Measurements from ENCODE around the gene PCDHB2. TPM values are rescaled to one million over a fixed set of nuclear protein-coding genes. Genes with fewer than 3 reads are reported as not detected.
"Not testable (repeated sequence)": the region's sequence is repeated elsewhere in the genome, so short reads cannot be mapped to it uniquely, and the experiment has no call there.

Gene PCDHB2
- total RNA-seq, 2 experiments from 2014 or later: not detected

GRCh38 chr5:141102070-141102469 is 7.7 kb downstream of the PCDHB2 start:
- POLR2A ChIA-PET; H3K36me3 Mint-ChIP-seq (ENCODE audit: low read depth): not testable (repeated sequence)

DNA sequence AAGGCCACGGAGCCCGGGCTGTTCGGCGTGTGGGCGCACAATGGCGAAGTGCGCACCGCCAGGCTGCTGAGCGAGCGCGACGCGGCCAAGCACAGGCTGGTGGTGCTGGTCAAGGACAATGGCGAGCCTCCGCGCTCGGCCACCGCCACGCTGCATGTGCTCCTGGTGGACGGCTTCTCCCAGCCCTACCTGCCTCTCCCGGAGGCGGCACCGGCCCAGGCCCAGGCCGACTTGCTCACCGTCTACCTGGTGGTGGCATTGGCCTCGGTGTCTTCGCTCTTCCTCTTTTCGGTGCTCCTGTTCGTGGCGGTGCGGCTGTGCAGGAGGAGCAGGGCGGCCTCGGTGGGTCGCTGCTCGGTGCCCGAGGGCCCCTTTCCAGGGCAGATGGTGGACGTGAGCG is 8.1 kb downstream of the PCDHB2 start:
- H3K4me3 Mint-ChIP-seq; H3K4me1 Mint-ChIP-seq; ATAC-seq; H3K36me3 Mint-ChIP-seq (ENCODE audit: low read depth); H3K27ac Mint-ChIP-seq; POLR2A ChIA-PET; CTCF ChIA-PET; DNase-seq: not testable (repeated sequence)
- H3K9me3 Mint-ChIP-seq (ENCODE audit: low read depth): peaks cover 18% of the 10 kb centered on the region
- peaks cover 35% of the 10 kb centered on the region for H3K27me3 Mint-ChIP-seq
- intact Hi-C loops (cut with DNase I, micrococcal nuclease): loop anchor here in 1 of 2 experiments (10.0 kb wide), 1 partner anchor 242 kb away; the partner anchor contains the start of gene PCDHGA3

More at GRCh38 chr5:141102070-141102469, 7.7 kb downstream of the PCDHB2 start:
- ATAC-seq, DNase-seq, CTCF ChIA-PET, H3K4me1 Mint-ChIP-seq, H3K4me3 Mint-ChIP-seq, H3K27ac Mint-ChIP-seq: not testable (repeated sequence)
- Mint-ChIP-seq H3K9me3 (ENCODE audit: low read depth) (peaks cover 18% of the 10 kb centered on the region), H3K27me3 (peaks cover 33% of the 10 kb centered on the region)
- intact Hi-C loops (cut with DNase I, micrococcal nuclease): loop anchor here in 1 of 2 experiments (10.0 kb wide), 1 partner anchor 243 kb away; the partner anchor contains the start of gene PCDHGA3

DNA sequence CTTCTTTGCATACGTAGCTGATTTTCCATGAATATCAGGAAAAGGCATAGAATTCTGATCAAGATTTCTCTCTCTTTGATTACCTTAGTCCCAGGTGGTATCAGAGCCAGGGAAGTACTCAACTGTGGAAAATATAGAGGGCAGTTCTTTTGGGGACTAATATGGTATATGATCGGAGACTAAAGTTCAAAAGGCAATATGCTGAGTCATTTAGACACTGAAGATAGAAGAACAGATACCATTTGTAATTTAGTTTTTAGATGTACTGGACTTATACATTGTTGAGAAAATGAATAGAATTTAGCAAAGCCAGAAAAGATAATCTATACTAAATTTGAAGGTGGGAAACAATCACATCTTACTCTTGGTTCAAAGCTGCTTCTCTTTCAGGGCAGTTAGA is 10.9 kb downstream of the PCDHB2 start:
- Mint-ChIP-seq H3K4me1 (no peaks in the 10 kb centered on the region), H3K27ac (no peak overlapping the region), H3K9me3 (ENCODE audit: low read depth) (peaks cover 10% of the 10 kb centered on the region), H3K27me3 (peaks cover 22% of the 10 kb centered on the region), H3K4me3 (no peak overlapping the region), H3K36me3 (ENCODE audit: low read depth) (peaks cover 7% of the 10 kb centered on the region)
- intact Hi-C loops (cut with DNase I, micrococcal nuclease): loop anchor here in 1 of 2 experiments (10.0 kb wide), 1 partner anchor 239 kb away; the partner anchor contains the start of gene PCDHGA3
- ChIA-PET CTCF (no interaction called here), POLR2A (no interaction called here)
- ATAC-seq (no peak), DNase-seq (no peak)

DNA sequence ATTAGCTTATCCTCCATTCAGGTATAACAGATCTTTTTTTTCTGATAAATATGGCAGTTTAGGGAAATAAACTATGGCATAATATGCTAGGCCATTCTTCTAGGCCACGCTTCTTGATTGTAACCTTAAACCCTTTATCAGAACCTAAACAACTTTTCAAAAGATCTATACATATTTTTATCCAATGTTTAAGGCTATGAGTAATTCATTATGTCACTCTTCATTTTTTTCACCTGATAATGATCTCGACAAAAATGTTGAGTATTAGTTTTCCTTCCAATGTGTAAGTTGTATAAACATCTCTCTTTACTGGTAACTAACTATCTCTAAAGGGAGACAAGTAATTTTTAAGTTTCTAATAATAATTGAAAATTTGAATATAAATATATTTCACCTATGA is 24.8 kb downstream of the PCDHB2 start:
- H3K4me1 Mint-ChIP-seq: no peaks in the 10 kb centered on the region

GRCh38 chr5:141121563-141121962 is 27.1 kb downstream of the PCDHB2 start, which contains the start of gene PCDHB4:
TSS of gene PCDHB4 (plus strand) at chr5:141121818. CDS start at chr5:141121999, 181 bp downstream.
- no peak within 1 kb of the TSS for H3K4me3 Mint-ChIP-seq
- ATAC-seq: no peak
- no peaks in the 10 kb centered on the region for H3K4me1 Mint-ChIP-seq
- H3K27me3 Mint-ChIP-seq: peaks cover 21% of the 10 kb centered on the region
- H3K9me3 Mint-ChIP-seq (ENCODE audit: low read depth): peaks cover 3% of the 10 kb centered on the region
- ChIA-PET CTCF (interaction anchor here (1.2 kb wide), 1 partner anchor 13 kb away, joined by 4 read pairs; the partner anchor contains the start of gene PCDHB5), POLR2A (no interaction called here)
- no peak within 1 kb of the TSS for H3K27ac Mint-ChIP-seq
- intact Hi-C loops (cut with DNase I, micrococcal nuclease): no loop called here
- no peaks in the 10 kb centered on the region for H3K36me3 Mint-ChIP-seq (ENCODE audit: low read depth)
- DNase-seq: peak; percentile 51

More for the DNA sequence above, 24.8 kb downstream of the PCDHB2 start:
- Mint-ChIP-seq H3K36me3 (ENCODE audit: low read depth) (no peaks in the 10 kb centered on the region), H3K4me3 (no peak overlapping the region), H3K27me3 (peaks cover 21% of the 10 kb centered on the region), H3K27ac (no peak overlapping the region), H3K9me3 (ENCODE audit: low read depth) (peaks cover 19% of the 10 kb centered on the region)
- no peak for ATAC-seq
- DNase-seq: no peak
- POLR2A ChIA-PET: no interaction called here
- intact Hi-C loops (cut with DNase I, micrococcal nuclease): no loop called here
- CTCF ChIA-PET: no interaction called here

- peaks cover 22% of the 10 kb centered on the region for H3K27me3 Mint-ChIP-seq
- H3K4me1 Mint-ChIP-seq: no peaks in the 10 kb centered on the region
- POLR2A ChIA-PET: no interaction called here
- CTCF ChIA-PET: interaction anchor here (0.6 to 1.2 kb wide), 3 partner anchors 13 to 401 kb away, joined by 3 to 5 read pairs (median 4); partner anchors contain the start of gene PCDHB5
- H3K9me3 Mint-ChIP-seq (ENCODE audit: low read depth): no peaks in the 10 kb centered on the region
- DNase-seq (no peak), ATAC-seq (no peak)
- intact Hi-C loops (cut with DNase I, micrococcal nuclease): no loop called here
- no peak overlapping the region for H3K27ac Mint-ChIP-seq
- no peak overlapping the region for H3K4me3 Mint-ChIP-seq
- H3K36me3 Mint-ChIP-seq (ENCODE audit: low read depth): no peaks in the 10 kb centered on the region
Measured at GRCh38 chr5:141121985-141122384, 27.6 kb downstream of the PCDHB2 start.

DNA sequence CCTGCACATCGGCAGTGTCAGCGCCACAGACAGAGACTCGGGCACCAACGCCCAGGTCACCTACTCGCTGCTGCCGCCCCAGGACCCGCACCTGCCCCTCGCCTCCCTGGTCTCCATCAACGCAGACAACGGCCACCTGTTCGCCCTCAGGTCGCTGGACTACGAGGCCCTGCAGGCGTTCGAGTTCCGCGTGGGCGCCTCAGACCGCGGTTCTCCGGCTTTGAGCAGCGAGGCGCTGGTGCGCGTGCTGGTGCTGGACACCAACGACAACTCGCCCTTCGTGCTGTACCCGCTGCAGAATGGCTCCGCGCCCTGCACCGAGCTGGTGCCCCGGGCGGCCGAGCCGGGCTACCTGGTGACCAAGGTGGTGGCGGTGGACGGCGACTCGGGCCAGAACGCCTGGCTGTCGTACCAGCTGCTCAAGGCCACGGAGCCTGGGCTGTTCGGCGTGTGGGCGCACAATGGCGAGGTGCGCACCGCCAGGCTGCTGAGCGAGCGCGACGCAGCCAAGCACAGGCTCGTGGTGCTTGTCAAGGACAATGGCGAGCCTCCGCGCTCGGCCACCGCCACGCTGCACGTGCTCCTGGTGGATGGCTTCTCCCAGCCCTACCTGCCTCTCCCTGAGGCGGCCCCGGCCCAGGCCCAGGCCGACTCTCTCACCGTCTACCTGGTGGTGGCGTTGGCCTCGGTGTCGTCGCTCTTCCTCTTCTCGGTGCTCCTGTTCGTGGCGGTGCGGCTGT is 29.2 kb downstream of the PCDHB2 start:
- CTCF ChIA-PET; H3K4me3 Mint-ChIP-seq; DNase-seq; H3K9me3 Mint-ChIP-seq (ENCODE audit: low read depth); H3K36me3 Mint-ChIP-seq (ENCODE audit: low read depth); H3K4me1 Mint-ChIP-seq; ATAC-seq; intact Hi-C loops (cut with DNase I, micrococcal nuclease); H3K27ac Mint-ChIP-seq; POLR2A ChIA-PET: not testable (repeated sequence)
- peaks cover 26% of the 10 kb centered on the region for H3K27me3 Mint-ChIP-seq

DNA sequence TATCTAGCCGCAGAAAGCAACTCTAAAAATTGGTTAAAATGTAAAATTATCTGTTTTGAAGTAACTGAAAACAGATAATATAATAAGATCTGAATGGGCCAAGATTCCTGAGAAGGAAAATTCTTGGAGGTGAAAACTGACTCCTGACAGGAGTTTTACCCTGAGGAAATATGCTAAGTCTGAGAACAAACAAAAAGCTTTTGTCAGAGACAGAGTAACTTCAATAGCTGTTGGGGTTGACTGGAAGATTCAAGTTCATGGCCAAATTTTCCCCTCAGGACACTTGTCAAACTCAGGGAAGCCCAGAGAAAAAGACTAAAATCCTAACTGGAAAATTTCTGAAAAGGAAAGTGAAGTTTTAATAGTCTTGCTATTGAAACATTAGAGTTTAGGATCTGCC is 32.9 kb downstream of the PCDHB2 start:
- POLR2A ChIA-PET: no interaction called here
- Mint-ChIP-seq H3K4me3 (no peak overlapping the region), H3K9me3 (ENCODE audit: low read depth) (peaks cover 2% of the 10 kb centered on the region), H3K27me3 (peaks cover 25% of the 10 kb centered on the region), H3K4me1 (no peaks in the 10 kb centered on the region), H3K27ac (no peak overlapping the region), H3K36me3 (ENCODE audit: low read depth) (no peaks in the 10 kb centered on the region)
- intact Hi-C loops (cut with DNase I, micrococcal nuclease): no loop called here
- CTCF ChIA-PET: no interaction called here
- ATAC-seq (no peak), DNase-seq (no peak)

DNA sequence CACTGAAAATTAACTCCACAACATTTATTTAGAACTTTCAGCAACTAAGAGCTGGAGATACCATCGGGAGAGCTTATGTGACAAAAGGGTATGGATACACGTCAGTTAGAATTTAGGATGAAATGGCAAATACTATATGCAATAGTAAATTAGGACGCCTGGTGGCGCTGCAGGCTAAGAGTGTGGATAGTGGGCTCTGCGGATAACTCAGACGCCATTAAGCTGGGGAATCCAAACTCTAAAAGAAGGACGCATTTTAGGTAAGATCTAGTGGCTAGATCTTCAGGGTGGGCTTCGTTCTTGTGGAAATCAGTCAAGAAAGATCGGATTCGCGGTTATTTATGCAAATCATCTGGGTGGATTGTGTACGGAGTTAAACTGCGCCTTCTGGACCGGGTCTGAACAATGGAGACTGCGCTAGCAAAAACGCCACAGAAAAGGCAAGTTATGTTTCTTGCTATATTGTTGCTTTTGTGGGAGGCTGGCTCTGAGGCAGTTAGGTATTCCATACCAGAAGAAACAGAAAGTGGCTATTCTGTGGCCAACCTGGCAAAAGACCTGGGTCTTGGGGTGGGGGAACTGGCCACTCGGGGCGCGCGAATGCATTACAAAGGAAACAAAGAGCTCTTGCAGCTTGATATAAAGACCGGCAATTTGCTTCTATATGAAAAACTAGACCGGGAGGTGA is 40.8 kb downstream of the PCDHB2 start, which contains the start of gene PCDHB5:
Gene PCDHB5 (plus strand): TSS at position 177 of the 688 bp plus-strand sequence. CDS start 229 bp downstream, at position 406.
- CTCF ChIA-PET: interaction anchor here (0.6 to 1.1 kb wide), 4 partner anchors 13 to 235 kb away, joined by 3 to 4 read pairs (median 3); partner anchors contain the start of genes PCDHB4 and PCDHGB3
- ATAC-seq (no peak), DNase-seq (peak; percentile 38)
- POLR2A ChIA-PET: no interaction called here
- H3K27ac Mint-ChIP-seq: no peak within 1 kb of the TSS
- H3K36me3 Mint-ChIP-seq (ENCODE audit: low read depth): peaks cover 11% of the 10 kb centered on the region
- H3K9me3 Mint-ChIP-seq (ENCODE audit: low read depth): peaks cover 28% of the 10 kb centered on the region
- intact Hi-C loops (cut with DNase I, micrococcal nuclease): no loop called here
- H3K4me3 Mint-ChIP-seq: peak within 1 kb of the TSS; percentile 11
- peaks cover 9% of the 10 kb centered on the region for H3K4me1 Mint-ChIP-seq
- peaks cover 32% of the 10 kb centered on the region for H3K27me3 Mint-ChIP-seq

DNA sequence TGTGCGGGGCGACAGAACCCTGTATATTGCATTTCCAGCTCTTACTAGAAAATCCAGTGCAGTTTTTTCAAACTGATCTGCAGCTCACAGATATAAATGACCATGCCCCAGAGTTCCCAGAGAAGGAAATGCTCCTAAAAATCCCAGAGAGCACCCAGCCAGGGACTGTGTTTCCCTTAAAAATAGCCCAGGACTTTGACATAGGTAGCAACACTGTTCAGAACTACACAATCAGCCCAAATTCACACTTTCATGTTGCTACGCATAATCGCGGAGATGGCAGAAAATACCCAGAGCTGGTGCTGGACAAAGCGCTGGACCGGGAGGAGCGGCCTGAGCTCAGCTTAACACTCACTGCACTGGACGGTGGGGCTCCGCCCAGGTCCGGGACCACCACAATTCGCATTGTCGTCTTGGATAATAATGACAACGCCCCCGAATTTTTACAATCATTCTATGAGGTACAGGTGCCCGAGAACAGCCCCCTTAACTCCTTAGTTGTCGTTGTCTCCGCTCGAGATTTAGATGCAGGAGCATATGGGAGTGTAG is 41.4 kb downstream of the PCDHB2 start:
- H3K27me3 Mint-ChIP-seq: peaks cover 29% of the 10 kb centered on the region
- no peak overlapping the region for H3K27ac Mint-ChIP-seq
- peaks cover 11% of the 10 kb centered on the region for H3K36me3 Mint-ChIP-seq (ENCODE audit: low read depth)
- ATAC-seq: no peak
- no peak for DNase-seq
- H3K4me1 Mint-ChIP-seq: peaks cover 9% of the 10 kb centered on the region
- no peak overlapping the region for H3K4me3 Mint-ChIP-seq
- intact Hi-C loops (cut with DNase I, micrococcal nuclease): no loop called here
- POLR2A ChIA-PET: no interaction called here
- CTCF ChIA-PET: interaction anchor here (0.6 to 1.1 kb wide), 4 partner anchors 14 to 234 kb away, joined by 3 to 4 read pairs (median 3); partner anchors contain the start of genes PCDHB4 and PCDHGB3
- peaks cover 28% of the 10 kb centered on the region for H3K9me3 Mint-ChIP-seq (ENCODE audit: low read depth)

GRCh38 chr5:141137346-141137745 is 42.9 kb downstream of the PCDHB2 start:
- POLR2A ChIA-PET; H3K4me3 Mint-ChIP-seq; CTCF ChIA-PET; H3K4me1 Mint-ChIP-seq; DNase-seq; H3K27ac Mint-ChIP-seq; ATAC-seq; intact Hi-C loops (cut with DNase I, micrococcal nuclease): not testable (repeated sequence)
- Mint-ChIP-seq H3K36me3 (ENCODE audit: low read depth) (peaks cover 11% of the 10 kb centered on the region), H3K27me3 (peaks cover 34% of the 10 kb centered on the region), H3K9me3 (ENCODE audit: low read depth) (peaks cover 28% of the 10 kb centered on the region)

Measured in activated CD4-positive, alpha-beta T cell treated with anti-CD3 and anti-CD28 coated beads for 36 hours (primary cell).